ENCODE measurements around the gene KSR1. TPM values are rescaled to one million over a fixed set of nuclear protein-coding genes. Genes with fewer than 3 reads are reported as not detected.
"Not testable (repeated sequence)": the region's sequence is repeated elsewhere in the genome, so short reads cannot be mapped to it uniquely, and the experiment has no call there.

KSR1 gene
- total RNA-seq (10 to 100 TPM; 16.0 to 50.4 (median 37.8) TPM), polyA plus RNA-seq (10 to 100 TPM; 38.0 to 45.0 (median 39.1) TPM)
- long read RNA-seq, donor 1, partial matches to known transcripts, result 0 of 1 reads
- long read RNA-seq, donor 1, other reads (novel, unspliced or antisense), result 0 of 1 reads
- long read RNA-seq, donor 2, result 0 reads
- long read RNA-seq, donor 3, partial matches to known transcripts, result 5 of 5 reads
- long read RNA-seq, donor 3, other reads (novel, unspliced or antisense), result 0 of 5 reads
- long read RNA-seq, donor 4, result 0 reads
- long read RNA-seq, donor 5, partial matches to known transcripts, result 1 of 7 reads
- long read RNA-seq, donor 5, other reads (novel, unspliced or antisense), result 4 of 7 reads
- long read RNA-seq, donor 6, result 0 reads
- long read RNA-seq, donor 7, partial matches to known transcripts, result 0 of 1 reads
- long read RNA-seq, donor 7, other reads (novel, unspliced or antisense), result 0 of 1 reads
- long read RNA-seq, donor 8, result 0 reads
- long read RNA-seq, donor 9, result 0 reads
- long read RNA-seq, donor 10, result 0 reads

DNA sequence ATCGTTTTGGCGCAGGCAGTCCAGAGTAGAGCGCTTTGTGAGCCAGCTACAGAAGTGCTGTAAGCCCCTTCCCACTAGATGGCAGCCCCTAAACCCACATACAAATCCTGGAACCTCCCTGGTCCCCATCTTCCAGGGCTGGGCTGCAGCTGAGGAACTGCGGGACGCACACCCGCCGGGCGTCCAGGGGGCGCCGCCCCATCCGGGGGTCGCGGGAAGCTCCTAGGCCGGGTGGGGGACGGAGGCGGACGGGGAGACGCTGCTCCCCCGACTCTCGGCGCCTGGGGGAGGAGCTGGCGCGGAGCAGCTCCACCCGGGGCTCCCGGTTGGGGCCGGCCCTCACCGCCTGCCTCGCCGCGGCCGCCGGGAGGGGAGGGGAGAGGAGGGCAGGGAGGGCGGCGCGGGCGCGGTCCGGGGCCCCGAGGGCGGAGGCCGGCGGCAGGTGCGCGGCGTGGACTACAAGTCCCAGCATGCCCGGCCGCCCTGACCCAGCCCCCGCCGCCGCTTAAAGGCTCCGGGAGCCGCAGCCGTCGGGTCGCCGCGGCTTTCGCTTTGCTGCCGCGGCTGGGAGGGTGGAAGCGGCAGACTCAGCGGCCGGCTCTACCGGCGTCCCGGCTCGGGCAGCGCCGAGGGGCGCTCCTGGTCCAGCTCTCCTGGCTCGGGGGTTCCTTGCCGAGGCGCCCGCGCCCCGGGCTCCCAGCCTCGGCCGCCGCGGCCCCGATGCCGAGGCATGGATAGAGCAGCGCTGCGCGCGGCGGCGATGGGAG is at the start of gene KSR1:
TSS of gene KSR1 (plus strand) at position 535 of the 767 bp plus-strand sequence. CDS start at position 731, 196 bp downstream.
- no peaks in the 10 kb centered on the region for H3K9me3 ChIP-seq (replicated peaks in 1 of 3)
- H3K36me3 ChIP-seq (replicated peaks in 1 of 2), result no peaks in the 10 kb centered on the region
- WGBS, 4 donors, result 0 to 6% (median 1%) methylated on average over 3 to 88 of the region's 88 CpGs
- peaks cover 9 to 32% of the 10 kb centered on the region in 2 donors for H3K4me1 ChIP-seq (replicated peaks in 1 of 2)
- intact Hi-C loops (cut with DNase I), result loop anchor here (2.0 to 10.0 kb wide), 4 partner anchors 69 to 143 kb away; no protein-coding TSS in a partner anchor
- TF ChIP-seq, protein P1, sequence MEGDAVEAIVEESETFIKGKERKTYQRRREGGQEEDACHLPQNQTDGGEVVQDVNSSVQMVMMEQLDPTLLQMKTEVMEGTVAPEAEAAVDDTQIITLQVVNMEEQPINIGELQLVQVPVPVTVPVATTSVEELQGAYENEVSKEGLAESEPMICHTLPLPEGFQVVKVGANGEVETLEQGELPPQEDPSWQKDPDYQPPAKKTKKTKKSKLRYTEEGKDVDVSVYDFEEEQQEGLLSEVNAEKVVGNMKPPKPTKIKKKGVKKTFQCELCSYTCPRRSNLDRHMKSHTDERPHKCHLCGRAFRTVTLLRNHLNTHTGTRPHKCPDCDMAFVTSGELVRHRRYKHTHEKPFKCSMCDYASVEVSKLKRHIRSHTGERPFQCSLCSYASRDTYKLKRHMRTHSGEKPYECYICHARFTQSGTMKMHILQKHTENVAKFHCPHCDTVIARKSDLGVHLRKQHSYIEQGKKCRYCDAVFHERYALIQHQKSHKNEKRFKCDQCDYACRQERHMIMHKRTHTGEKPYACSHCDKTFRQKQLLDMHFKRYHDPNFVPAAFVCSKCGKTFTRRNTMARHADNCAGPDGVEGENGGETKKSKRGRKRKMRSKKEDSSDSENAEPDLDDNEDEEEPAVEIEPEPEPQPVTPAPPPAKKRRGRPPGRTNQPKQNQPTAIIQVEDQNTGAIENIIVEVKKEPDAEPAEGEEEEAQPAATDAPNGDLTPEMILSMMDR (IDR thresholded peaks at IDR 0.05), result peak in 5 of 6 experiments; percentile 20 to 45 (median 36)
- peak; percentile 79 to 87 for TF ChIP-seq POLR2A (IDR thresholded peaks at IDR 0.05)
- H3K4me3 ChIP-seq, result peak within 1 kb of the TSS; percentile 71 to 91 (median 87)
- H3K27ac ChIP-seq, result peak within 1 kb of the TSS; percentile 59 to 84 (median 82)
- H3K27me3 ChIP-seq, result no peaks in the 10 kb centered on the region
- DNase-seq, result peak; percentile 76 to 89 (median 87)

DNA sequence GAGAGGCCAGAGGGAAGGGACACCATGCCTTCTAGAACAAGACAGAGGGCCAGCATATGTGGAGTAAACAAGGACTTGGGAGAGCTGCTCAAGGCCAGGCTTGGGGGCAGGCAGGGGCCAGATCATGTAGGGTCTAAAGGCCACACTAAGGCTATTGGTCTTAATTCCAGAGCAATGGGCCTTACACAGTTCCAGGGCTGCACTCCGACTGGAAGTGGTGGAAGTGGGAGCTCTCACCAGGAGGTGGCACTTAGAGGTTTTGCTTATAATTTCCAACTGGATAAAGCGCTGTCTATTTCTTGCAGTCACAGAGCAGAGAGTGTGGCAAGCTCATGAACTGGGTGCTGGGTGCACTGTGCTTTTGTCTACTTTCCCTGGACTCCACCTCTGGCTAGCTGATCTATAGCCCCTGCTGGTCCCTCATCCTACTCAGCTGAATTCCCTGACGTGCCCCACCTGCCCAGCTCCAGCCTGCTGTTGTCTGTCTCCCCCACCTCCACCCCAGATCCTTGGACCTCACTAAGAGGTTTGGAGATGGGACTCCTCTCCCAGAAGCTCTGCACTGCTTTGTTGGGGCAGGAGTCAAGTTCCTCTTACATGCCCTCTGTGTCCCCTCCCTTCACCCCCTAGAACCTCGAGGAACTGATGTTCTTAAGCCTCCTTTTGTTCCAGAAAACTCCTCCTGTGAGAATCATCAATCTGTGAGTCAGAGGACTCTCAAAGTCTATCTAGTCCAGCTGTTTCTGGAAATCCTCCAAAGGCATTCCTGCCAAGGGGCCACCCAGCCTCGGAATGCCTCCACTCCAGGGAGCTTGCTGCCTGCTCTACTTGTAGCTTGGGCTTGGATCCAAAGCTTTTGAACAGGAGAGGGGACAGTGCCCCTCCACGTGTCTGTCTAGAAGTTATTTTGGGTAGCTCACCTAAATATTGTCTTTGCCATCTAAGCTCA is 48.1 kb upstream of the KSR1 start:
- Histone ChIP-seq H3K9me3 (replicated peaks in 1 of 3) (no peaks in the 10 kb centered on the region), H3K4me3 (no peak overlapping the region), H3K27ac (no peak overlapping the region), H3K36me3 (replicated peaks in 1 of 2) (no peaks in the 10 kb centered on the region), H3K27me3 (no peaks in the 10 kb centered on the region), H3K4me1 (replicated peaks in 1 of 2) (peaks cover 8 to 16% of the 10 kb centered on the region in 2 donors)
- WGBS, 4 donors, result 41 to 50% (median 48%) methylated on average over 6 of the region's 6 CpGs
- intact Hi-C loops (cut with DNase I), result no loop called here
- TF ChIP-seq, protein P1 (IDR thresholded peaks at IDR 0.05), result no peak
- no peak for TF ChIP-seq POLR2A (IDR thresholded peaks at IDR 0.05)
- peak; percentile 34 to 80 (median 69) for DNase-seq

DNA sequence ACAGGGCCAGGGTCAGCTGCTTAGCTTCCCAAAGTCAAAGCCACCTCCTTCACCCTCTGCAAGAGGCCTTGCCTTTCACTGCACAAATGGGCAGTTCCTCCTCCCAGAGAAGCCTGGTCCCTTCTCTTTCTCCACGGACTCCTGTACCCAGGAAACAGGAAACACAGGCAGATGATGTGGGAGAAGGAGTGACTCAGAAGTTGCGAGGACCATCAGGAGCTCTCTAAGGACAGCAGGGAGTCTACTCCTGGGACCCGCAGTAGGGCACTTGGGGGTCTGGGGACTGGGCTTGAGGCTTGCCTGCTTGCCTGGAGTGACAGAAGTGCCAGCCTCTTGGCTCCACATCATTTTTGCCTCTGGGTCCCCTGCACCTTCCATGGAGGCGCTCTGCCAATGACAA is 47.4 kb upstream of the KSR1 start:
- DNase-seq, result no peak
- intact Hi-C loops (cut with DNase I), result no loop called here
- no peak for TF ChIP-seq POLR2A (IDR thresholded peaks at IDR 0.05)
- TF ChIP-seq, protein P1 (IDR thresholded peaks at IDR 0.05), result no peak
- H3K4me3 ChIP-seq, result no peak overlapping the region
- 61 to 64% (median 62%) methylated on average over 4 of the region's 4 CpGs for WGBS, 4 donors
- no peak overlapping the region for H3K27ac ChIP-seq
- no peaks in the 10 kb centered on the region for H3K36me3 ChIP-seq (replicated peaks in 1 of 2)
- no peaks in the 10 kb centered on the region for H3K27me3 ChIP-seq
- H3K4me1 ChIP-seq (replicated peaks in 1 of 2), result peaks cover 8 to 16% of the 10 kb centered on the region in 2 donors
- no peaks in the 10 kb centered on the region for H3K9me3 ChIP-seq (replicated peaks in 1 of 3)

DNA sequence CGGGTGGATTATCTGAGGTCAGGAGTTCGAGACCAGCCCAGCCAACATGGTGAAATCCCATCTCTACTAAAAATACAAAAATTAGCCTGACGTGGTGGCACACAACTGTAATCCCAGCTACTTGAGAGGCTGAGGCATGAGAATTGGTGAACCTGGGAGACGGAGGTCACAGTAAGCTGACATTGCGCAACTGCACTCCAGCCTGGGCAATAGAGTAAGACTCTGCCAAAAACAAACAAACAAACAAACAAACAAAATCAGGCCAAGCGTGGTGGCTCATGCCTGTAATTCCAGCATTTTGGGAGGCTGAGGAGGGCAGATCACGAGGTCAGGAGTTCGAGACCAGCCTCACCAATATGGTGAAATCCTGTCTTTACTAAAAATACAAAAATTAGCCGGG is 44.1 kb upstream of the KSR1 start:
- H3K36me3 ChIP-seq (replicated peaks in 1 of 2); H3K27me3 ChIP-seq; H3K27ac ChIP-seq; H3K9me3 ChIP-seq (replicated peaks in 1 of 3); intact Hi-C loops (cut with DNase I); H3K4me3 ChIP-seq: not testable (repeated sequence)
- WGBS, 4 donors, result 64 to 79% (median 73%) methylated on average over 9 of the region's 9 CpGs
- peaks cover 8 to 16% of the 10 kb centered on the region in 2 donors for H3K4me1 ChIP-seq (replicated peaks in 1 of 2)
- DNase-seq, result peak in 1 of 7 donors; percentile 42
